Activated T-cell treated with anti-CD3 and anti-CD28 coated beads, Interleukin-2, amount 50 U/mL, for 72 hours (primary cell): Measurements from ENCODE around the gene FHIT. TPM values are rescaled to one million over a fixed set of nuclear protein-coding genes. Genes with fewer than 3 reads are reported as not detected.

Experiments used
- ATAC-seq, 2 donors: fragments of 150-1000 bp; cut with Tn5 transposase; replicated peaks in 1 of 2; 2 replicates each; pipeline ENCODE4 v1.10.0; 2021; ENCODE audit warnings: moderate library complexity in 2 of 2, mild to moderate bottlenecking in 1 of 2
- DNase-seq, 2 donors: peaks; one replicate each; pipeline ENCODE4 v3.0.0; 2021 to 2022; ENCODE audit warnings: mixed read lengths in 1 of 2
- H3K27ac Mint-ChIP-seq: one replicate; pipeline ENCODE4 v1.8.0; 2022; ENCODE audit warnings: mild to moderate bottlenecking, moderate library complexity, mixed read lengths
- H3K27me3 Mint-ChIP-seq: one replicate; pipeline ENCODE4 v1.8.0; 2022; ENCODE audit warnings: low read depth, mixed read lengths
- H3K36me3 Mint-ChIP-seq, 2 donors: one replicate each; pipeline ENCODE4 v1.8.0; 2022; ENCODE audit warnings: mixed read lengths in 2 of 2, mild to moderate bottlenecking in 1 of 2; ENCODE audit not compliant: insufficient read depth in 2 of 2
- H3K4me1 Mint-ChIP-seq: one replicate; pipeline ENCODE4 v1.8.0; 2022; ENCODE audit warnings: low read depth, mixed read lengths
- H3K4me3 Mint-ChIP-seq, 2 donors: one replicate each; pipeline ENCODE4 v1.8.0; 2022; ENCODE audit warnings: mild to moderate bottlenecking in 2 of 2, mixed read lengths in 2 of 2, moderate library complexity in 2 of 2
- H3K9me3 Mint-ChIP-seq, 2 donors: one replicate each; pipeline ENCODE4 v1.8.0; 2022; ENCODE audit warnings: mixed read lengths in 2 of 2
- total RNA-seq, 2 donors: library from RNA; stranded (reverse); gene quantifications; one replicate each; pipeline ENCODE4 v1.2.3, GENCODE V29; 2022

Gene FHIT
- total RNA-seq, 2 donors from 2014 or later = 48.2 to 54.9 TPM

GRCh38 chr3:61117045-61117898 is 134.0 kb downstream of the FHIT start:
- H3K36me3 Mint-ChIP-seq = peaks cover 2 to 9% of the 10 kb centered on the region in 2 donors
- H3K27ac Mint-ChIP-seq = no peak overlapping the region
- peaks cover 8% of the 10 kb centered on the region for H3K4me1 Mint-ChIP-seq
- peaks cover 1 to 7% of the 10 kb centered on the region in 2 donors for H3K9me3 Mint-ChIP-seq
- no peaks in the 10 kb centered on the region for H3K27me3 Mint-ChIP-seq
- no peak overlapping the region for H3K4me3 Mint-ChIP-seq
- DNase-seq (no peak), ATAC-seq (no peak)

- peaks cover 2% of the 10 kb centered on the region in 2 donors for H3K36me3 Mint-ChIP-seq
- H3K9me3 Mint-ChIP-seq = peaks cover under 1 to 2% of the 10 kb centered on the region in 2 donors
- ATAC-seq = no peak
- DNase-seq = no peak
- H3K4me3 Mint-ChIP-seq = no peak overlapping the region
- no peak overlapping the region for H3K27ac Mint-ChIP-seq
- peaks cover 6% of the 10 kb centered on the region for H3K27me3 Mint-ChIP-seq
- H3K4me1 Mint-ChIP-seq = peaks cover 31% of the 10 kb centered on the region
These were observed 136.8 kb downstream of the FHIT start for GRCh38 chr3:61114316-61114953.

GRCh38 chr3:61111825-61112224 is 139.4 kb downstream of the FHIT start:
- DNase-seq (peak; percentile 29 to 52), ATAC-seq (peak; percentile 89 to 90)
- H3K4me1 Mint-ChIP-seq = peaks cover 31% of the 10 kb centered on the region
- H3K27me3 Mint-ChIP-seq = peaks cover 6% of the 10 kb centered on the region
- no peak overlapping the region for H3K27ac Mint-ChIP-seq
- H3K9me3 Mint-ChIP-seq = peaks cover 2% of the 10 kb centered on the region in 2 donors
- H3K36me3 Mint-ChIP-seq = peaks cover 2% of the 10 kb centered on the region in 2 donors
- no peak overlapping the region for H3K4me3 Mint-ChIP-seq

- peak; percentile 78 to 79 for ATAC-seq
- Mint-ChIP-seq H3K9me3 (peaks cover 2% of the 10 kb centered on the region in 2 donors), H3K27me3 (peaks cover 6% of the 10 kb centered on the region), H3K27ac (no peak overlapping the region), H3K36me3 (peaks cover 2% of the 10 kb centered on the region in 2 donors), H3K4me3 (no peak overlapping the region), H3K4me1 (peaks cover 31% of the 10 kb centered on the region)
- DNase-seq = peak in 1 of 2 donors; percentile 6
These were observed 140.7 kb downstream of the FHIT start for GRCh38 chr3:61110576-61110975.

GRCh38 chr3:61108247-61109019 is 142.8 kb downstream of the FHIT start:
- H3K27ac Mint-ChIP-seq = no peak overlapping the region
- ATAC-seq (no peak), DNase-seq (no peak)
- H3K4me1 Mint-ChIP-seq = peaks cover 31% of the 10 kb centered on the region
- peaks cover 4 to 5% of the 10 kb centered on the region in 2 donors for H3K36me3 Mint-ChIP-seq
- peaks cover 4% of the 10 kb centered on the region in 2 donors for H3K9me3 Mint-ChIP-seq
- no peak overlapping the region for H3K4me3 Mint-ChIP-seq
- H3K27me3 Mint-ChIP-seq = peaks cover 12% of the 10 kb centered on the region

- no peak for DNase-seq
- no peak overlapping the region for H3K4me3 Mint-ChIP-seq
- no peaks in the 10 kb centered on the region for H3K4me1 Mint-ChIP-seq
- H3K27ac Mint-ChIP-seq = no peak overlapping the region
- no peak for ATAC-seq
- H3K36me3 Mint-ChIP-seq = no peaks in the 10 kb centered on the region
- peaks cover 0 to 1% of the 10 kb centered on the region in 2 donors for H3K9me3 Mint-ChIP-seq
- H3K27me3 Mint-ChIP-seq = no peaks in the 10 kb centered on the region
These were observed 156.6 kb downstream of the FHIT start for GRCh38 chr3:61094608-61095007.

- no peaks in the 10 kb centered on the region for H3K4me1 Mint-ChIP-seq
These were observed 157.9 kb downstream of the FHIT start for GRCh38 chr3:61093364-61093763.

GRCh38 chr3:61092870-61093269 is 158.4 kb downstream of the FHIT start:
- H3K4me1 Mint-ChIP-seq = no peaks in the 10 kb centered on the region
- H3K4me3 Mint-ChIP-seq = no peak overlapping the region
- no peaks in the 10 kb centered on the region for H3K36me3 Mint-ChIP-seq
- no peaks in the 10 kb centered on the region for H3K9me3 Mint-ChIP-seq
- no peak overlapping the region for H3K27ac Mint-ChIP-seq
- ATAC-seq (no peak), DNase-seq (no peak)
- H3K27me3 Mint-ChIP-seq = no peaks in the 10 kb centered on the region

More at GRCh38 chr3:61093364-61093763, 157.9 kb downstream of the FHIT start:
- Mint-ChIP-seq H3K27me3 (no peaks in the 10 kb centered on the region), H3K4me3 (no peak overlapping the region), H3K9me3 (no peaks in the 10 kb centered on the region), H3K36me3 (no peaks in the 10 kb centered on the region), H3K27ac (no peak overlapping the region)
- ATAC-seq (no peak), DNase-seq (no peak)

- Mint-ChIP-seq H3K27ac (no peak overlapping the region), H3K4me3 (no peak overlapping the region), H3K36me3 (no peaks in the 10 kb centered on the region), H3K4me1 (no peaks in the 10 kb centered on the region), H3K27me3 (no peaks in the 10 kb centered on the region), H3K9me3 (peaks cover 2 to 3% of the 10 kb centered on the region in 2 donors)
- ATAC-seq = no peak
- DNase-seq = no peak
These were observed 160.7 kb downstream of the FHIT start for GRCh38 chr3:61090389-61091169.

GRCh38 chr3:61087465-61087864 is 163.8 kb downstream of the FHIT start:
- DNase-seq (no peak), ATAC-seq (no peak)
- Mint-ChIP-seq H3K27me3 (no peaks in the 10 kb centered on the region), H3K4me1 (no peaks in the 10 kb centered on the region), H3K27ac (no peak overlapping the region), H3K36me3 (no peaks in the 10 kb centered on the region), H3K4me3 (no peak overlapping the region), H3K9me3 (peaks cover 4% of the 10 kb centered on the region in 2 donors)

- Mint-ChIP-seq H3K27me3 (no peaks in the 10 kb centered on the region), H3K4me3 (no peak overlapping the region), H3K27ac (no peak overlapping the region), H3K9me3 (peaks cover 1 to 2% of the 10 kb centered on the region in 2 donors), H3K4me1 (no peaks in the 10 kb centered on the region), H3K36me3 (no peaks in the 10 kb centered on the region)
- no peak for ATAC-seq
- DNase-seq = no peak
These were observed 169.7 kb downstream of the FHIT start for GRCh38 chr3:61081554-61081953.

- H3K27ac Mint-ChIP-seq = no peak overlapping the region
- ATAC-seq = no peak
- H3K27me3 Mint-ChIP-seq = no peaks in the 10 kb centered on the region
- DNase-seq = no peak
- peaks cover 1 to 2% of the 10 kb centered on the region in 2 donors for H3K9me3 Mint-ChIP-seq
- H3K36me3 Mint-ChIP-seq = no peaks in the 10 kb centered on the region
- H3K4me1 Mint-ChIP-seq = no peaks in the 10 kb centered on the region
- no peak overlapping the region for H3K4me3 Mint-ChIP-seq
These were observed 170.4 kb downstream of the FHIT start for GRCh38 chr3:61080737-61081445.
